ENCODE data around the gene WDR76. TPM values are rescaled to one million over a fixed set of nuclear protein-coding genes. Genes with fewer than 3 reads are reported as not detected.
A peak's percentile ranks its signal among the peaks of the same experiment; 100 is the strongest.

Gene WDR76
- polyA plus RNA-seq, 3 donors from 2014 or later, result 8.3 to 8.9 (median 8.6) TPM

DNA sequence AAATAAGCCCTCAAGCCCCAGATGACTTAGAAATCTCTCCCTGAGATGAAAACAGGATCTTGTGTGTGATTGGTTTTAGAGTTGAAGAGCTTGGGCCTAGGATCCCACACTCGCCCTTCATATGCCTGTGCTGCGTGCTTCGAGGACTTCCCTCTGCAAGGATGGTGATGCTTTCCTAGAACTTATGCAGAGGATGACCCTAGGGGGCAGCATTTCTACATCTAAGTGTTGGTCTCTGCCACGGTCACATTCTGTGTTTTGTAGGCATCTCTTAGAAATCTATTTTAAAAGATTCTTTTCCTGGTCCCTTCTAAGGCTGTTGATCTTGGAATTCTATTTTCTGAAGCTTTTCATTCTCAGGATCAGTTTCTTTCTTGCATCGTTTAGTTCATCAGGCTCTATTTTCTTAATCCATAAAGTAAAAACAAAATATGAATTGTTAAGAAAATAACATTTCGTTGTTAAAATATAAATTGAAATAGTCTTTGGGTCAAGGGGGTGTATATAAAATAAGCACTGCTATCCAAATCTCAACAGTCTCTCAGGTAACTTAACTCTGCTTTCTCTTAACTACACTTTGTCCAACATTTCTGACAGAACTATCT lies 45.7 kb downstream of the WDR76 start:
- H3K9me3 Mint-ChIP-seq, result no peaks in the 10 kb centered on the region
- H3K27me3 Mint-ChIP-seq (ENCODE audit: low read depth in 3 of 3), result no peaks in the 10 kb centered on the region
- DNase-seq, result no peak
- H3K27ac Mint-ChIP-seq, result no peak overlapping the region
- H3K4me1 Mint-ChIP-seq, result no peaks in the 10 kb centered on the region
- peaks cover 0 to 7% (median 4%) of the 10 kb centered on the region in 3 donors for H3K36me3 Mint-ChIP-seq
- no peak overlapping the region for H3K4me3 Mint-ChIP-seq

DNA sequence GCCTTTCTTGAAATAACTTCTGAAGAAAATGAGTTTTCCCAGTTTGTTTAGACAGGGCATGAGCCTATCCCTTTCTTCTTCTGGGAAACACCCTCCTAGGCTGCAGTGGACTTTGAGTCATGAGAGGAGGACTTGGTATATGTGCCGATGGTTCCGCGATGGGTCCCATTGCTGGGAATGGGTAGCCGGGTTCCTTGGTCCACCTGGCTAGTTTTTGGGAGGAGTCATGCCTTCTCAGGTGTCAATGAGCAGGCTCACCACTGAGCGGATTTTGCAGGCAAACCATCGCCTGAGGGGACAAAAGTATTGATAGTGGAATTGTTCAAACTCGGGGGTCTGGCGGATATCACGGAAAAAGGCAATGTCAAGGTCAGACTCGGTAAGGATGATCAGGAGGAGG lies 46.8 kb downstream of the WDR76 start:
- Mint-ChIP-seq H3K4me3 (no peak overlapping the region), H3K27ac (peak overlapping the region in 1 of 6 donors; percentile 14), H3K27me3 (ENCODE audit: low read depth in 3 of 3) (no peaks in the 10 kb centered on the region), H3K9me3 (no peaks in the 10 kb centered on the region), H3K4me1 (no peaks in the 10 kb centered on the region), H3K36me3 (peaks cover 0 to 8% (median 7%) of the 10 kb centered on the region in 3 donors)
- no peak for DNase-seq

- H3K4me3 Mint-ChIP-seq, result no peak overlapping the region
- H3K27me3 Mint-ChIP-seq (ENCODE audit: low read depth in 3 of 3), result no peaks in the 10 kb centered on the region
- peaks cover 0 to 7% (median 5%) of the 10 kb centered on the region in 3 donors for H3K36me3 Mint-ChIP-seq
- DNase-seq, result no peak
- no peak overlapping the region for H3K27ac Mint-ChIP-seq
- no peaks in the 10 kb centered on the region for H3K4me1 Mint-ChIP-seq
- no peaks in the 10 kb centered on the region for H3K9me3 Mint-ChIP-seq
Measured at GRCh38 chr15:43876872-43877271, 50.1 kb downstream of the WDR76 start.

- no peak overlapping the region for H3K27ac Mint-ChIP-seq
- DNase-seq, result no peak
- H3K4me3 Mint-ChIP-seq, result no peak overlapping the region
- H3K9me3 Mint-ChIP-seq, result no peaks in the 10 kb centered on the region
- peaks cover 0 to 7% (median 5%) of the 10 kb centered on the region in 3 donors for H3K36me3 Mint-ChIP-seq
- H3K4me1 Mint-ChIP-seq, result no peaks in the 10 kb centered on the region
- H3K27me3 Mint-ChIP-seq (ENCODE audit: low read depth in 3 of 3), result no peaks in the 10 kb centered on the region
Measured at GRCh38 chr15:43877371-43877770, 50.6 kb downstream of the WDR76 start.

- no peak overlapping the region for H3K4me3 Mint-ChIP-seq
- H3K4me1 Mint-ChIP-seq, result no peaks in the 10 kb centered on the region
- H3K27ac Mint-ChIP-seq, result peak overlapping the region in 1 of 6 donors; percentile 40
- peaks cover 0 to 5% (median 3%) of the 10 kb centered on the region in 3 donors for H3K36me3 Mint-ChIP-seq
- no peaks in the 10 kb centered on the region for H3K27me3 Mint-ChIP-seq (ENCODE audit: low read depth in 3 of 3)
- H3K9me3 Mint-ChIP-seq, result no peaks in the 10 kb centered on the region
- DNase-seq, result no peak
Measured at GRCh38 chr15:43878446-43878845, 51.6 kb downstream of the WDR76 start.

GRCh38 chr15:43879386-43880355 lies 52.9 kb downstream of the WDR76 start:
- no peaks in the 10 kb centered on the region for H3K9me3 Mint-ChIP-seq
- H3K27ac Mint-ChIP-seq, result no peak overlapping the region
- H3K4me1 Mint-ChIP-seq, result no peaks in the 10 kb centered on the region
- no peak for DNase-seq
- no peaks in the 10 kb centered on the region for H3K27me3 Mint-ChIP-seq (ENCODE audit: low read depth in 3 of 3)
- no peak overlapping the region for H3K4me3 Mint-ChIP-seq
- H3K36me3 Mint-ChIP-seq, result peaks cover 0 to 5% (median 3%) of the 10 kb centered on the region in 3 donors

- Mint-ChIP-seq H3K9me3 (no peaks in the 10 kb centered on the region), H3K27me3 (ENCODE audit: low read depth in 3 of 3) (no peaks in the 10 kb centered on the region), H3K4me1 (no peaks in the 10 kb centered on the region), H3K27ac (no peak overlapping the region), H3K36me3 (peaks cover 0 to 6% (median 5%) of the 10 kb centered on the region in 3 donors), H3K4me3 (no peak overlapping the region)
- no peak for DNase-seq
Measured at GRCh38 chr15:43880406-43881194, 53.8 kb downstream of the WDR76 start.

GRCh38 chr15:43881245-43881644 lies 54.4 kb downstream of the WDR76 start:
- H3K27me3 Mint-ChIP-seq (ENCODE audit: low read depth in 3 of 3), result peaks cover 0 to 2% (median 0%) of the 10 kb centered on the region in 3 donors
- H3K4me1 Mint-ChIP-seq, result no peaks in the 10 kb centered on the region
- H3K36me3 Mint-ChIP-seq, result peaks cover 0 to 6% (median 5%) of the 10 kb centered on the region in 3 donors
- H3K27ac Mint-ChIP-seq, result no peak overlapping the region
- DNase-seq, result no peak
- H3K4me3 Mint-ChIP-seq, result no peak overlapping the region
- H3K9me3 Mint-ChIP-seq, result no peaks in the 10 kb centered on the region

DNA sequence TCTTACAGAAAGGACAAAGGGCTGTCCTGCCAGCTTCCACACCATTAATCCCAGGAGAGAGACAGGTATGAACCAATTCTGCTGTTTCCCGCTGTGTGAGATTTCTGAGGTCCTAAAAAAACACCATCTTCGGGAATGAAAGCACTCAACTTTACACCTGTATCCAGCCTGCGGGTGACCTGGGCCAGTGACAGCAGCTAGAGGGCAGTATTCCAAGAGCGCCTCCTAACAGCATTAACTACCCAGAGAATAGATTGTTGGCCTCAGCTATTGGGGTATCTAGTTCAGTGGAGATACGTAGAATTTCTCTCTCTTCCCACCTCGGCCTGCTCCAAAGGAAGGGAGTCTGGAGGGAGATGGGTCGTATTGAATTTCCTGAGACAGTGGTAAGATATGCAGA lies 55.1 kb downstream of the WDR76 start:
- Mint-ChIP-seq H3K9me3 (no peaks in the 10 kb centered on the region), H3K36me3 (peaks cover 0 to 6% (median 5%) of the 10 kb centered on the region in 3 donors), H3K27me3 (ENCODE audit: low read depth in 3 of 3) (peaks cover 0 to 2% (median 0%) of the 10 kb centered on the region in 3 donors), H3K4me1 (no peaks in the 10 kb centered on the region), H3K4me3 (no peak overlapping the region), H3K27ac (no peak overlapping the region)
- no peak for DNase-seq

DNA sequence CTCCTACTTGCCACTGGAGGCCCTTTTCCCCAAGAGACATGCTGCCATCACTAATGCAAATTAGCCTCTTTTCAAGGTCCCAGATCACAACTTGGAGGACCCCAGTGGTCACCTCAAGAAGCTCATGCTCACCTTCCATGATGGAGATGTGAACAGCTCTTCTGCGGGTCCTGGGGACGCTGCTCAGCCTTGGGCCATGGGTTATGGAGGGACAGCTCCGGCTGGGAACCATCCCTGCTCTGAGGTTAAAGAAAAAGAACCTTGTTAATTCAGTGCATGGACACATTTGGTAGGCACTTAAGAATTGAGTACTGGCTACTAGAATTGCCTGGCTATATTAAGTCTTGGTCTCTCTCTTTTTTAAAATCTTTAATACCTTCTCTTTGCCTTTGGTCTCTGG lies 56.8 kb downstream of the WDR76 start:
- DNase-seq, result no peak
- Mint-ChIP-seq H3K27ac (no peak overlapping the region), H3K4me3 (no peak overlapping the region), H3K9me3 (no peaks in the 10 kb centered on the region), H3K4me1 (no peaks in the 10 kb centered on the region), H3K27me3 (ENCODE audit: low read depth in 3 of 3) (peaks cover 0 to 2% (median 0%) of the 10 kb centered on the region in 3 donors), H3K36me3 (peaks cover 0 to 3% (median 0%) of the 10 kb centered on the region in 3 donors)

DNA sequence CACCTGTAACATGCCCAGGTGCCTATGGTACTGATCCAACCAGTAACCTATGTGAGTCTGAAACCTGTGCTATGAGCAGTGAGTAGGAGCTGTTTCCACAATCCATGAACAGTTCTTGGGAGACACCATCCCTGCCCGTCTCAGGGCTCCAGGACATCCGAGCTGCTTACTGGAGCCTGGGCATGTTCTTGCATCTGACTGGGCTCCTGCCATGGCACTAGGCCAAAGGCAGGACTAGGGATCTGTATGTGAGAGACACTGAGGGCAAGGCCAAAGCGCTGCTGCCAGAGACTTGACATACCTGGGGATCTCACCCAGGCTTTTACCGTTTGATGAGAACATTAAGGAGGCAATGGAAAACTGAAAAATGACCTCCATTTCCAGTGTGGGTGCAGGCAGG lies 59.8 kb downstream of the WDR76 start:
- peaks cover 0 to 3% (median 0%) of the 10 kb centered on the region in 3 donors for H3K36me3 Mint-ChIP-seq
- H3K4me3 Mint-ChIP-seq, result no peak overlapping the region
- peaks cover 0 to 2% (median 0%) of the 10 kb centered on the region in 3 donors for H3K27me3 Mint-ChIP-seq (ENCODE audit: low read depth in 3 of 3)
- DNase-seq, result no peak
- H3K4me1 Mint-ChIP-seq, result no peaks in the 10 kb centered on the region
- peaks cover 0 to 1% (median 0%) of the 10 kb centered on the region in 6 donors for H3K9me3 Mint-ChIP-seq
- no peak overlapping the region for H3K27ac Mint-ChIP-seq

GRCh38 chr15:43887901-43888300 lies 61.1 kb downstream of the WDR76 start:
- Mint-ChIP-seq H3K27me3 (ENCODE audit: low read depth in 3 of 3) (peaks cover 0 to 2% (median 0%) of the 10 kb centered on the region in 3 donors), H3K4me3 (no peak overlapping the region), H3K36me3 (peaks cover 0 to 3% (median 0%) of the 10 kb centered on the region in 3 donors), H3K27ac (no peak overlapping the region), H3K9me3 (peaks cover 0 to 1% (median 0%) of the 10 kb centered on the region in 6 donors), H3K4me1 (no peaks in the 10 kb centered on the region)
- DNase-seq, result no peak

- no peak for DNase-seq
- Mint-ChIP-seq H3K4me1 (no peaks in the 10 kb centered on the region), H3K27ac (no peak overlapping the region), H3K27me3 (ENCODE audit: low read depth in 3 of 3) (peaks cover 0 to 2% (median 0%) of the 10 kb centered on the region in 3 donors), H3K36me3 (peaks cover 0 to 3% (median 0%) of the 10 kb centered on the region in 3 donors), H3K4me3 (no peak overlapping the region), H3K9me3 (peaks cover 0 to 1% (median 0%) of the 10 kb centered on the region in 6 donors)
Measured at GRCh38 chr15:43889042-43889441, 62.2 kb downstream of the WDR76 start.
